Adrenal gland (tissue), 12 donors: ENCODE measurements around the gene MTG2. TPM values are rescaled to one million over a fixed set of nuclear protein-coding genes. Genes with fewer than 3 reads are reported as not detected.

Experiments
- DNase-seq, 7 donors: peaks; one replicate each; pipeline ENCODE4 v3.0.0-alpha.2; 2019 to 2020
- H3K27ac ChIP-seq, 5 donors: fragments of 200-600 bp; sonication (generic) in 4 of 5; 1 replicate in 3 of 5; 2 replicates in 2 of 5; pipeline versions ENCODE4 v1.5.1 to v1.8.0; 2016 to 2020; ENCODE audit warnings: mild to moderate bottlenecking in 1 of 5
- H3K27me3 ChIP-seq: fragments of 200-600 bp; 2 replicates; pipeline ENCODE4 v1.8.0; 2021
- H3K36me3 ChIP-seq, 2 donors: fragments of 200-600 bp; replicated peaks in 1 of 2; 1 replicate in 1 of 2; 2 replicates in 1 of 2; pipeline versions ENCODE4 v1.5.1 to v1.8.0; 2018 to 2022
- H3K4me1 ChIP-seq, 2 donors: fragments of 200-600 bp; replicated peaks in 1 of 2; 1 replicate in 1 of 2; 2 replicates in 1 of 2; pipeline versions ENCODE4 v1.5.1 to v1.8.0; 2018 to 2021
- H3K4me3 ChIP-seq, 4 donors: fragments of 200-600 bp; sonication (generic) in 3 of 4; one replicate each; pipeline ENCODE4 v1.5.1; 2016 to 2018
- H3K9me3 ChIP-seq, 3 donors: fragments of 200-600 bp; sonication (generic) in 1 of 3; replicated peaks in 1 of 3; 1 replicate in 2 of 3; 2 replicates in 1 of 3; pipeline versions ENCODE4 v1.5.1 to v1.8.0; 2016 to 2021
- CTCF ChIP-seq, 6 experiments: fragments of 450-650 bp in 4 of 6; fragments of 200-600 bp in 2 of 6; sonication (generic) in 1 of 6; IDR thresholded peaks; 1 replicate in 5 of 6; 2 replicates in 1 of 6; pipeline versions ENCODE4 v1.5.1 to v1.8.0; 2016 to 2021; ENCODE audit warnings: antibody characterized with exemption in 6 of 6, mild to moderate bottlenecking in 2 of 6, moderate library complexity in 1 of 6
- POLR2A ChIP-seq, 2 donors: fragments of 450-650 bp; IDR thresholded peaks; one replicate each; pipeline ENCODE4 v1.6.1; 2017; ENCODE audit warnings: antibody characterized with exemption in 2 of 2, mild to moderate bottlenecking in 2 of 2, moderate library complexity in 1 of 2
- WGBS, 4 donors: extraction: QIAGEN DNeasy Blood & Tissue Kit in 2 of 4; methylation state at CpG; one replicate each; pipeline versions ENCODE4 v1.1.5 to v1.1.7; 2013 to 2017; 5-methylcytosine and 5-hydroxymethylcytosine counted together
- intact Hi-C, 2 donors: fragments of 100-400 bp; cut with DNase I; formaldehyde crosslinking; loops; one replicate each; pipeline versions ENCODE4 v1.14.1 to v1.15.0; 2022 to 2023
- polyA plus RNA-seq, 3 donors: library from polyadenylated mRNA; stranded (reverse); fragments of 200-250 nt in 2 of 3; fragments of 350-450 nt in 1 of 3; fragmentation: Illumina TruSeq in 1 of 3; extraction: RNeasy Lipid Tissue Mini Kit (QIAGEN cat#74804) in 1 of 3; gene quantifications; one replicate each; pipeline ENCODE4 v1.2.3, GENCODE V29; 2013 to 2014
- total RNA-seq, 9 donors: library from RNA; depleted of rRNA in 4 of 9; stranded (reverse); fragments of >200 nt in 4 of 9; fragments of 120-200 nt in 1 of 9; fragmentation: NEBNext Ultra II Directional in 1 of 9; extraction: Animal tissue kit (Norgen Biotek cat#: 25700) in 1 of 9; gene quantifications; one replicate each; pipeline versions ENCODE4 v1.1.0 to v1.2.4, GENCODE V29; 2013 to 2023
- donor health status: healthy with polysubstance abuse.
- donor health status: Bipolar disorder and iron deficiency.
- donor health status: DM: yes; HTN: yes; CAD: no.
- donor health status: DM: no; HTN: no; CAD: no.
- donor health status: DM: no; HTN: no; CAD: no.
- donor health status: DM: yes; HTN: yes; CAD: no.

Gene MTG2
- total and polyA plus RNA-seq, 12 donors, result 11.5 to 90.4 (median 47.2) TPM

- TF ChIP-seq POLR2A (IDR thresholded peaks at IDR 0.05), result no peak
- TF ChIP-seq CTCF (IDR thresholded peaks at IDR 0.05), result no peak
- Histone ChIP-seq H3K4me3 (peak overlapping the region in 1 of 4 donors; percentile 99), H3K4me1 (peaks cover 25 to 43% of the 10 kb centered on the region in 2 donors), H3K9me3 (no peaks in the 10 kb centered on the region), H3K36me3 (peaks cover 0 to 48% of the 10 kb centered on the region in 2 donors), H3K27me3 (no peaks in the 10 kb centered on the region), H3K27ac (peak overlapping the region in 4 of 5 donors; percentile 48 to 100 (median 92))
- WGBS, 4 donors, result 69 to 80% (median 73%) methylated on average over 4 to 7 of the region's 7 CpGs
- intact Hi-C loops, result loop anchor here in 1 of 2 donors (5.0 kb wide), 1 partner anchor 79 kb away; no protein-coding TSS in a partner anchor
- no peak for DNase-seq
Observed at GRCh38 chr20:62141043-62141396, 41.8 kb upstream of the MTG2 start.

- H3K27ac ChIP-seq, result peak overlapping the region in 4 of 5 donors; percentile 90 to 100 (median 94)
- H3K4me1 ChIP-seq, result peaks cover 25 to 37% of the 10 kb centered on the region in 2 donors
Observed at GRCh38 chr20:62141397-62142251, 41.2 kb upstream of the MTG2 start.

GRCh38 chr20:62142252-62143080 lies 40.4 kb upstream of the MTG2 start:
- no peaks in the 10 kb centered on the region for H3K27me3 ChIP-seq
- DNase-seq, result peak in 3 of 7 donors; percentile 38 to 51 (median 44)
- peaks cover 0 to 35% of the 10 kb centered on the region in 2 donors for H3K36me3 ChIP-seq
- H3K9me3 ChIP-seq, result no peaks in the 10 kb centered on the region
- peaks cover 25 to 40% of the 10 kb centered on the region in 2 donors for H3K4me1 ChIP-seq
- 0 to 1% (median 0%) methylated on average over 6 to 71 of the region's 71 CpGs for WGBS, 4 donors
- H3K27ac ChIP-seq, result peak overlapping the region; percentile 69 to 100 (median 94)
- H3K4me3 ChIP-seq, result peak overlapping the region; percentile 28 to 99 (median 52)
- no peak for TF ChIP-seq POLR2A (IDR thresholded peaks at IDR 0.05)
- intact Hi-C loops, result loop anchor here in 1 of 2 donors (5.0 kb wide), 1 partner anchor 80 kb away; no protein-coding TSS in a partner anchor

More at GRCh38 chr20:62141397-62142251, 41.2 kb upstream of the MTG2 start:
- intact Hi-C loops, result loop anchor here in 1 of 2 donors (5.0 kb wide), 1 partner anchor 79 kb away; no protein-coding TSS in a partner anchor
- DNase-seq, result peak in 6 of 7 donors; percentile 43 to 54 (median 46)
- 12 to 19% (median 17%) methylated on average over 12 to 14 of the region's 14 CpGs for WGBS, 4 donors
- Histone ChIP-seq H3K9me3 (no peaks in the 10 kb centered on the region), H3K4me3 (peak overlapping the region in 2 of 4 donors; percentile 55 to 99), H3K36me3 (peaks cover 0 to 42% of the 10 kb centered on the region in 2 donors), H3K27me3 (no peaks in the 10 kb centered on the region)
- TF ChIP-seq POLR2A (IDR thresholded peaks at IDR 0.05), result peak in 1 of 2 donors; percentile 10
- peak in 3 of 6 experiments; percentile 8 to 28 (median 19) for TF ChIP-seq CTCF (IDR thresholded peaks at IDR 0.05)

- no peaks in the 10 kb centered on the region for H3K9me3 ChIP-seq
- DNase-seq, result peak; percentile 81 to 89 (median 87)
- no peaks in the 10 kb centered on the region for H3K27me3 ChIP-seq
- H3K4me1 ChIP-seq, result peaks cover 25 to 41% of the 10 kb centered on the region in 2 donors
- H3K4me3 ChIP-seq, result peak within 1 kb of the TSS; percentile 28 to 99 (median 52)
- 0 to 1% (median 0%) methylated on average over 5 to 143 of the region's 148 CpGs; no CpG with 5 or more reads in 1 of the 4 donors for WGBS, 4 donors
- H3K27ac ChIP-seq, result peak within 1 kb of the TSS; percentile 69 to 100 (median 94)
- H3K36me3 ChIP-seq, result peaks cover 0 to 27% of the 10 kb centered on the region in 2 donors
- intact Hi-C loops, result loop anchor here in 1 of 2 donors (5.0 kb wide), 1 partner anchor 81 kb away; no protein-coding TSS in a partner anchor
- peak; percentile 96 to 98 for TF ChIP-seq POLR2A (IDR thresholded peaks at IDR 0.05)
- TF ChIP-seq CTCF (IDR thresholded peaks at IDR 0.05), result no peak
Observed at GRCh38 chr20:62143081-62143956, 39.5 kb upstream of the MTG2 start, which contains the start of the genes PSMA7 and SS18L1. TSS of gene PSMA7 (minus strand) at chr20:62143394. CDS start at chr20:62143303, 91 bp downstream. TSS of gene SS18L1 (plus strand) at chr20:62143769. CDS start at chr20:62143821, 52 bp downstream.
